SK-N-MC (cell line): ENCODE data around the gene CAMKK2.

Experiments used
- EZH2 ChIP-seq: fragments of 200-600 bp; sonication (generic); IDR thresholded peaks from one replicate; pipeline ENCODE4 v1.6.1; 2017; ENCODE audit warnings: antibody characterized with exemption
- FOXP2 ChIP-seq: optimal IDR thresholded peaks from 2 replicates; pipeline ENCODE3; 2011; ENCODE audit warnings: mild to moderate bottlenecking, moderate library complexity; ENCODE audit not compliant: insufficient read depth; ENCODE audit errors: extremely low read length, control extremely low read depth
- POLR2AphosphoS5 ChIP-seq: IDR thresholded peaks from 2 replicates; pipeline ENCODE4 v1.6.1; 2012; ENCODE audit warnings: mild to moderate bottlenecking, low read depth, low read length, borderline replicate concordance

GRCh38 chr12:121278169-121279070 lies 18.1 kb downstream of the CAMKK2 start:
- TF ChIP-seq EZH2 (no peak), POLR2AphosphoS5 (no peak), FOXP2 (no peak)
